Mucosa of stomach (tissue), 1 donor: Measurements from ENCODE around the gene CMC1.
"Not testable (repeated sequence)": the region's sequence is repeated elsewhere in the genome, so short reads cannot be mapped to it uniquely, and the experiment has no call there.

Experiments
- H3K27me3 ChIP-seq: one replicate; pipeline ENCODE4 v1.7.0; 2013; ENCODE audit warnings: mild to moderate bottlenecking, low read length; ENCODE audit not compliant: control insufficient read depth, insufficient read depth
- H3K36me3 ChIP-seq: one replicate; pipeline ENCODE4 v1.7.0; 2013; ENCODE audit warnings: low read length; ENCODE audit not compliant: control insufficient read depth, insufficient read depth
- H3K4me1 ChIP-seq: one replicate; pipeline ENCODE4 v1.7.0; 2013; ENCODE audit warnings: mild to moderate bottlenecking, low read length; ENCODE audit not compliant: control insufficient read depth, insufficient read depth
- H3K4me3 ChIP-seq: one replicate; pipeline ENCODE4 v1.7.0; 2013; ENCODE audit warnings: low read length
- H3K9ac ChIP-seq: one replicate; pipeline ENCODE4 v1.7.0; 2013; ENCODE audit warnings: mild to moderate bottlenecking, low read length, moderate library complexity
- H3K9me3 ChIP-seq: one replicate; pipeline ENCODE4 v1.7.0; 2013; ENCODE audit warnings: mild to moderate bottlenecking, low read length, moderate library complexity; ENCODE audit not compliant: control insufficient read depth
- donor health status: Pancreatic carcinoma.

The CMC1 gene

GRCh38 chr3:28252001-28252431 lies 10.6 kb downstream of the CMC1 start:
- Histone ChIP-seq H3K4me3 (no peak overlapping the region), H3K27me3 (no peaks in the 10 kb centered on the region), H3K4me1 (no peaks in the 10 kb centered on the region), H3K9ac (no peak overlapping the region), H3K36me3 (no peaks in the 10 kb centered on the region), H3K9me3 (no peaks in the 10 kb centered on the region)

GRCh38 chr3:28253040-28253715 lies 11.8 kb downstream of the CMC1 start:
- Histone ChIP-seq H3K9me3 (no peaks in the 10 kb centered on the region), H3K4me3 (no peak overlapping the region), H3K36me3 (no peaks in the 10 kb centered on the region), H3K9ac (no peak overlapping the region), H3K27me3 (no peaks in the 10 kb centered on the region), H3K4me1 (no peaks in the 10 kb centered on the region)

GRCh38 chr3:28262001-28262400 lies 20.6 kb downstream of the CMC1 start:
- Histone ChIP-seq H3K9me3 (no peaks in the 10 kb centered on the region), H3K9ac (no peak overlapping the region), H3K4me1 (no peaks in the 10 kb centered on the region), H3K36me3 (no peaks in the 10 kb centered on the region), H3K27me3 (no peaks in the 10 kb centered on the region), H3K4me3 (no peak overlapping the region)

- no peaks in the 10 kb centered on the region for H3K9me3 ChIP-seq
- H3K36me3 ChIP-seq, result peaks cover 4% of the 10 kb centered on the region
- H3K4me3 ChIP-seq, result no peak overlapping the region
- no peaks in the 10 kb centered on the region for H3K27me3 ChIP-seq
- no peak overlapping the region for H3K9ac ChIP-seq
- peaks cover 5% of the 10 kb centered on the region for H3K4me1 ChIP-seq
Measured at GRCh38 chr3:28265641-28266040, 24.2 kb downstream of the CMC1 start.

- Histone ChIP-seq H3K9me3 (no peaks in the 10 kb centered on the region), H3K4me1 (peaks cover 5% of the 10 kb centered on the region), H3K9ac (no peak overlapping the region), H3K27me3 (no peaks in the 10 kb centered on the region), H3K36me3 (peaks cover 4% of the 10 kb centered on the region), H3K4me3 (no peak overlapping the region)
Measured at GRCh38 chr3:28267984-28268849, 26.8 kb downstream of the CMC1 start.

- Histone ChIP-seq H3K9ac (no peak overlapping the region), H3K27me3 (no peaks in the 10 kb centered on the region), H3K4me3 (no peak overlapping the region), H3K36me3 (peaks cover 4% of the 10 kb centered on the region), H3K4me1 (peaks cover 5% of the 10 kb centered on the region), H3K9me3 (no peaks in the 10 kb centered on the region)
Measured at GRCh38 chr3:28268989-28269388, 27.6 kb downstream of the CMC1 start.

GRCh38 chr3:28269884-28270283 lies 28.5 kb downstream of the CMC1 start:
- H3K9me3 ChIP-seq, H3K27me3 ChIP-seq, H3K4me3 ChIP-seq, H3K36me3 ChIP-seq, H3K9ac ChIP-seq, H3K4me1 ChIP-seq: not testable (repeated sequence)

GRCh38 chr3:28273837-28274236 lies 32.4 kb downstream of the CMC1 start:
- Histone ChIP-seq H3K4me1 (no peaks in the 10 kb centered on the region), H3K9me3 (no peaks in the 10 kb centered on the region), H3K36me3 (no peaks in the 10 kb centered on the region), H3K27me3 (no peaks in the 10 kb centered on the region), H3K4me3 (no peak overlapping the region), H3K9ac (no peak overlapping the region)

- Histone ChIP-seq H3K9ac (no peak overlapping the region), H3K4me1 (no peaks in the 10 kb centered on the region), H3K27me3 (no peaks in the 10 kb centered on the region), H3K4me3 (no peak overlapping the region), H3K9me3 (no peaks in the 10 kb centered on the region), H3K36me3 (no peaks in the 10 kb centered on the region)
Measured at GRCh38 chr3:28278918-28279317, 37.5 kb downstream of the CMC1 start.

GRCh38 chr3:28279770-28280169 lies 38.4 kb downstream of the CMC1 start:
- H3K27me3 ChIP-seq, result no peaks in the 10 kb centered on the region
- H3K4me3 ChIP-seq, result no peak overlapping the region
- H3K9me3 ChIP-seq, result no peaks in the 10 kb centered on the region
- H3K4me1 ChIP-seq, result no peaks in the 10 kb centered on the region
- no peak overlapping the region for H3K9ac ChIP-seq
- no peaks in the 10 kb centered on the region for H3K36me3 ChIP-seq

- Histone ChIP-seq H3K4me1 (no peaks in the 10 kb centered on the region), H3K36me3 (no peaks in the 10 kb centered on the region), H3K9me3 (no peaks in the 10 kb centered on the region), H3K27me3 (no peaks in the 10 kb centered on the region), H3K9ac (no peak overlapping the region), H3K4me3 (no peak overlapping the region)
Measured at GRCh38 chr3:28280781-28281180, 39.4 kb downstream of the CMC1 start.

GRCh38 chr3:28286595-28286994 lies 45.2 kb downstream of the CMC1 start:
- H3K27me3 ChIP-seq, result no peaks in the 10 kb centered on the region

More at GRCh38 chr3:28286595-28286994, 45.2 kb downstream of the CMC1 start:
- no peaks in the 10 kb centered on the region for H3K4me1 ChIP-seq
- no peak overlapping the region for H3K4me3 ChIP-seq
- H3K9ac ChIP-seq, result no peak overlapping the region
- H3K36me3 ChIP-seq, result no peaks in the 10 kb centered on the region
- no peaks in the 10 kb centered on the region for H3K9me3 ChIP-seq
